ENCODE results near the gene PCTP. TPM values are rescaled to one million over a fixed set of nuclear protein-coding genes. Genes with fewer than 3 reads are reported as not detected.

Gene PCTP
- total RNA-seq, 1 experiment from 2014 or later = 17.1 TPM

- H3K4me1 ChIP-seq (ENCODE audit: insufficient read depth, low read length) = no peaks in the 10 kb centered on the region
- no peaks in the 10 kb centered on the region for H3K27me3 ChIP-seq (ENCODE audit: insufficient read depth, low read length)
- no peak overlapping the region for H2BK5ac ChIP-seq (ENCODE audit: insufficient read length, low read length)
- H3K9me3 ChIP-seq (ENCODE audit: control insufficient read depth, low read depth, low read length) = no peaks in the 10 kb centered on the region
- no peaks in the 10 kb centered on the region for H3K79me1 ChIP-seq (ENCODE audit: insufficient read depth, low read depth, low read length, poor library complexity, severe bottlenecking)
- no peak overlapping the region for H3K23ac ChIP-seq (ENCODE audit: insufficient read length, low read depth, low read length)
- H2BK12ac ChIP-seq (ENCODE audit: insufficient read length, low read depth, low read length) = no peak overlapping the region
- no peak overlapping the region for H3T11ph ChIP-seq (ENCODE audit: low read length)
- H3K27me3 Mint-ChIP-seq (ENCODE audit: low read depth) = no peaks in the 10 kb centered on the region
- no peaks in the 10 kb centered on the region; a peak in 1 of 7 replicates for H3K36me3 Mint-ChIP-seq (ENCODE audit: insufficient read depth in 1 of 3, low read depth in 3 of 3)
- H3K9me3 Mint-ChIP-seq = no peaks in the 10 kb centered on the region
- H3K14ac ChIP-seq (ENCODE audit: insufficient read depth, low read length) = no peak overlapping the region
- H2AFZ ChIP-seq (ENCODE audit: low read length) = no peak overlapping the region
- no peak overlapping the region for H3K27ac Mint-ChIP-seq
- no peak overlapping the region for H3K4me3 Mint-ChIP-seq
- no peak overlapping the region for H2BK15ac ChIP-seq (ENCODE audit: low read depth, low read length)
- no peak overlapping the region for H3K4ac ChIP-seq (ENCODE audit: low read depth, low read length)
- H3K79me2 ChIP-seq (ENCODE audit: insufficient read depth, low read length) = no peaks in the 10 kb centered on the region
- WGBS (ENCODE audit: extremely low coverage, insufficient read length, low lambda C conversion rate) = no CpG with 5 or more reads among the region's 1 CpG
- H3K27ac ChIP-seq (ENCODE audit: insufficient read length, low read depth, low read length) = no peak overlapping the region
- no peak overlapping the region for H3K56ac ChIP-seq (ENCODE audit: insufficient read length, low read depth, low read length)
- H3K4me1 Mint-ChIP-seq = peaks cover 15% of the 10 kb centered on the region in 2 experiments
- H2AK5ac ChIP-seq (ENCODE audit: insufficient read length, low read length) = no peak overlapping the region
- DNase-seq = no peak
- no peak overlapping the region for H3K18ac ChIP-seq (ENCODE audit: insufficient read length, low read depth, low read length)
- no peak overlapping the region for H3K9ac ChIP-seq (ENCODE audit: extremely low read depth, insufficient read length, low read length)
- no peak overlapping the region for H3K4me2 ChIP-seq (ENCODE audit: insufficient read depth, insufficient read length, low read length)
- H4K91ac ChIP-seq (ENCODE audit: insufficient read length, low read depth, low read length) = no peak overlapping the region
- TF ChIP-seq CTCF (conservative IDR thresholded peaks at IDR 0.05) = no peak
- H4K20me1 ChIP-seq (ENCODE audit: control insufficient read depth, insufficient read depth, insufficient read length) = no peaks in the 10 kb centered on the region
- peaks cover 5% of the 10 kb centered on the region for H3K23me2 ChIP-seq (ENCODE audit: insufficient read length, low read depth, low read length, poor library complexity, severe bottlenecking)
- no peak overlapping the region for H2BK20ac ChIP-seq (ENCODE audit: low read depth, low read length, poor library complexity, severe bottlenecking)
- H4K8ac ChIP-seq (replicated peaks; ENCODE audit: insufficient read length, low read depth, low read length) = no peak overlapping the region
- H2BK120ac ChIP-seq (ENCODE audit: low read depth, low read length, poor library complexity, severe bottlenecking) = no peak overlapping the region
- no peak overlapping the region for H4K5ac ChIP-seq (ENCODE audit: insufficient read length, low read depth, low read length)
These were observed 2.0 kb upstream of the PCTP start for GRCh38 chr17:55748841-55749240.
